Spleen (tissue), 7 donors: Measurements from ENCODE around the gene LCE1F.

ENCODE experiments used
- CTCF ChIP-seq, 11 experiments: fragments of 200-600 bp in 7 of 11; fragments of 450-650 bp in 4 of 11; sonication (generic) in 4 of 11; IDR thresholded peaks in 8 of 11; conservative IDR thresholded peaks in 3 of 11; 1 replicate in 7 of 11; 2 replicates in 4 of 11; pipeline versions ENCODE4 v1.4.0 to v1.8.0; 2016 to 2021; ENCODE audit warnings: antibody characterized with exemption in 11 of 11, inconsistent platforms in 4 of 11, mild to moderate bottlenecking in 1 of 11
- POLR2AphosphoS5 ChIP-seq, 3 donors: sonication (generic); formaldehyde crosslinking; IDR thresholded peaks; one replicate each; pipeline ENCODE4 v1.5.1; 2017; ENCODE audit warnings: antibody characterized with exemption in 3 of 3
- donor health status: DM: no; HTN: no; CAD: no; lungs with moderate emphysema.
- donor health status: DM: no; HTN: no; CAD: no.
- donor health status: DM: no; HTN: no; CAD: no.

- no peak for TF ChIP-seq POLR2AphosphoS5 (IDR thresholded peaks at IDR 0.05)
- TF ChIP-seq CTCF (IDR thresholded peaks at IDR 0.05 in 8 of 11, conservative IDR thresholded peaks at IDR 0.05 in 3 of 11) = no peak
These were observed 31.4 kb upstream of the LCE1F start for GRCh38 chr1:152743371-152744145.
